ENCODE measurements around the gene RHOH. TPM values are rescaled to one million over a fixed set of nuclear protein-coding genes. Genes with fewer than 3 reads are reported as not detected.

Gene RHOH
- total and polyA plus RNA-seq, 9 of the 15 experiments (the other 6 are each of a cell fraction or from before 2014, with no cell fraction given) = 14.3 to 37.7 (median 23.2) TPM

DNA sequence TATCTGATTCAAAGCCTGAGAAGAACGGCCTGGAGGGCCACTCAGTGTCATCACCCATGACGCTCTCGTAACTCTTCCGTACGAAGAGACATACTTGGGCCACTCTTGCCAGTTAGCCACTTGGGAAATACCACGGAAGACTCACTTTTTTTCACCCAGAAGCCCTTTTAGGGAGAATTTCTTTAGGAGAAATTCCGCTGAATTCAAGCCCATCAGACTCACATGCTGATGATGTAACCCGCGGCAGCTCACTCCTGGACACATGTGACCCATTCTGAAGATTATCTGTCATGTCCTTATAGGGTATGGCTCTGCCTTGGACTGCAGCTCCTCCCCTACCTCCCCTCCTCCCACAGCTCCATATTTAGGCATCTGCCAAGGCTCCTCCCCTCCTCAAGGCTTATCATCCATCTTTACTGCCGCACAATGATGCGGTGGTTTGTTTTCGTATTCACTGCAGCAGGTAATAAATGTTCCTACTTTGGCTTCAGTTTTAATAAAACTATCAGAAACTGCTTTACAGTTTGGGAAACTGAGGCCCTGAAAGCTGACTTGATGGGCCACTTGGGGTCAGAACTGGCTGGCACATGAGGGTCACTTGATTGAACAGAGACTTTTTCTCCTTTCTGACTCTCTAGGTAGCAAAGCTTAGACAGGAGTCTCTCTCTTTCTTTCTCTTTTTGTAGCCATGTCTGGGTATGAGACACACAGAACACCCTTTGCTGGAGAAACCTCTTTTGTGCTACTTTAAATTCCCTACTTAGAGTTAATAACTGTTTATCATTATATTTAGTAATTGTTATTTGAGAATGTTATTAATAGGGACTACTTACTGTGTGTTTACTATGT is 42.1 kb downstream of the RHOH start (continued):
- TF ChIP-seq E2F4 (CRISPR knock-in tag; IDR thresholded peaks at IDR 0.05; ENCODE audit: low read depth) (no peak), TGIF2 (CRISPR knock-in tag; IDR thresholded peaks at IDR 0.05) (no peak), BRD9 (IDR thresholded peaks at IDR 0.05; ENCODE audit: low read depth, partially characterized antibody) (peak; percentile 65), E2F3 (CRISPR knock-in tag; IDR thresholded peaks at IDR 0.05) (no peak), USF2 (CRISPR knock-in tag; IDR thresholded peaks at IDR 0.05) (peak; percentile 86), EP300 (IDR thresholded peaks at IDR 0.05; ENCODE audit: low read length) (peak; percentile 86), MBD2 (IDR thresholded peaks at IDR 0.05; ENCODE audit: borderline replicate concordance, low read depth) (peak; percentile 42; the same call in 1 of the 2 replicates), CREB5 (CRISPR knock-in tag; IDR thresholded peaks at IDR 0.05) (peak; percentile 44; the same call in 1 of the 2 replicates), EGR1 (conservative IDR thresholded peaks at IDR 0.05) (no peak), TRIM24 (IDR thresholded peaks at IDR 0.05) (peak; percentile 32 to 44; a peak in 2 of 4 replicates), MAFG (tag; conservative IDR thresholded peaks at IDR 0.05) (peak; percentile 3; the same call in 1 of the 2 replicates), SMAD4 (CRISPR knock-in tag; conservative IDR thresholded peaks at IDR 0.05) (no peak), HDAC3 (IDR thresholded peaks at IDR 0.05; ENCODE audit: borderline replicate concordance, partially characterized antibody) (no peak)
- TF ChIP-seq, protein P1, sequence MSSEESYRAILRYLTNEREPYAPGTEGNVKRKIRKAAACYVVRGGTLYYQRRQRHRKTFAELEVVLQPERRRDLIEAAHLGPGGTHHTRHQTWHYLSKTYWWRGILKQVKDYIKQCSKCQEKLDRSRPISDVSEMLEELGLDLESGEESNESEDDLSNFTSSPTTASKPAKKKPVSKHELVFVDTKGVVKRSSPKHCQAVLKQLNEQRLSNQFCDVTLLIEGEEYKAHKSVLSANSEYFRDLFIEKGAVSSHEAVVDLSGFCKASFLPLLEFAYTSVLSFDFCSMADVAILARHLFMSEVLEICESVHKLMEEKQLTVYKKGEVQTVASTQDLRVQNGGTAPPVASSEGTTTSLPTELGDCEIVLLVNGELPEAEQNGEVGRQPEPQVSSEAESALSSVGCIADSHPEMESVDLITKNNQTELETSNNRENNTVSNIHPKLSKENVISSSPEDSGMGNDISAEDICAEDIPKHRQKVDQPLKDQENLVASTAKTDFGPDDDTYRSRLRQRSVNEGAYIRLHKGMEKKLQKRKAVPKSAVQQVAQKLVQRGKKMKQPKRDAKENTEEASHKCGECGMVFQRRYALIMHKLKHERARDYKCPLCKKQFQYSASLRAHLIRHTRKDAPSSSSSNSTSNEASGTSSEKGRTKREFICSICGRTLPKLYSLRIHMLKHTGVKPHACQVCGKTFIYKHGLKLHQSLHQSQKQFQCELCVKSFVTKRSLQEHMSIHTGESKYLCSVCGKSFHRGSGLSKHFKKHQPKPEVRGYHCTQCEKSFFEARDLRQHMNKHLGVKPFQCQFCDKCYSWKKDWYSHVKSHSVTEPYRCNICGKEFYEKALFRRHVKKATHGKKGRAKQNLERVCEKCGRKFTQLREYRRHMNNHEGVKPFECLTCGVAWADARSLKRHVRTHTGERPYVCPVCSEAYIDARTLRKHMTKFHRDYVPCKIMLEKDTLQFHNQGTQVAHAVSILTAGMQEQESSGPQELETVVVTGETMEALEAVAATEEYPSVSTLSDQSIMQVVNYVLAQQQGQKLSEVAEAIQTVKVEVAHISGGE (CRISPR knock-in tag; IDR thresholded peaks at IDR 0.05) = peak in 1 of 3 experiments; percentile 84; a peak in 2 of 6 replicates
- TF ChIP-seq, protein P2, sequence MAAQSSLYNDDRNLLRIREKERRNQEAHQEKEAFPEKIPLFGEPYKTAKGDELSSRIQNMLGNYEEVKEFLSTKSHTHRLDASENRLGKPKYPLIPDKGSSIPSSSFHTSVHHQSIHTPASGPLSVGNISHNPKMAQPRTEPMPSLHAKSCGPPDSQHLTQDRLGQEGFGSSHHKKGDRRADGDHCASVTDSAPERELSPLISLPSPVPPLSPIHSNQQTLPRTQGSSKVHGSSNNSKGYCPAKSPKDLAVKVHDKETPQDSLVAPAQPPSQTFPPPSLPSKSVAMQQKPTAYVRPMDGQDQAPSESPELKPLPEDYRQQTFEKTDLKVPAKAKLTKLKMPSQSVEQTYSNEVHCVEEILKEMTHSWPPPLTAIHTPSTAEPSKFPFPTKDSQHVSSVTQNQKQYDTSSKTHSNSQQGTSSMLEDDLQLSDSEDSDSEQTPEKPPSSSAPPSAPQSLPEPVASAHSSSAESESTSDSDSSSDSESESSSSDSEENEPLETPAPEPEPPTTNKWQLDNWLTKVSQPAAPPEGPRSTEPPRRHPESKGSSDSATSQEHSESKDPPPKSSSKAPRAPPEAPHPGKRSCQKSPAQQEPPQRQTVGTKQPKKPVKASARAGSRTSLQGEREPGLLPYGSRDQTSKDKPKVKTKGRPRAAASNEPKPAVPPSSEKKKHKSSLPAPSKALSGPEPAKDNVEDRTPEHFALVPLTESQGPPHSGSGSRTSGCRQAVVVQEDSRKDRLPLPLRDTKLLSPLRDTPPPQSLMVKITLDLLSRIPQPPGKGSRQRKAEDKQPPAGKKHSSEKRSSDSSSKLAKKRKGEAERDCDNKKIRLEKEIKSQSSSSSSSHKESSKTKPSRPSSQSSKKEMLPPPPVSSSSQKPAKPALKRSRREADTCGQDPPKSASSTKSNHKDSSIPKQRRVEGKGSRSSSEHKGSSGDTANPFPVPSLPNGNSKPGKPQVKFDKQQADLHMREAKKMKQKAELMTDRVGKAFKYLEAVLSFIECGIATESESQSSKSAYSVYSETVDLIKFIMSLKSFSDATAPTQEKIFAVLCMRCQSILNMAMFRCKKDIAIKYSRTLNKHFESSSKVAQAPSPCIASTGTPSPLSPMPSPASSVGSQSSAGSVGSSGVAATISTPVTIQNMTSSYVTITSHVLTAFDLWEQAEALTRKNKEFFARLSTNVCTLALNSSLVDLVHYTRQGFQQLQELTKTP (IDR thresholded peaks at IDR 0.05; ENCODE audit: low read depth in 1 of 2, partially characterized antibody in 2 of 2) = peak in 1 of 2 experiments; percentile 60

Measured in K562 (cell line).